Ishikawa (cell line): ENCODE results near the gene MAP3K4.

Experiments
- CEBPB ChIP-seq: IDR thresholded peaks from 2 replicates; pipeline ENCODE4 v1.6.1; 2012
- CREB1 ChIP-seq: IDR thresholded peaks from 2 replicates; pipeline ENCODE4 v1.6.1; 2012; ENCODE audit warnings: low read depth
- EGR1 ChIP-seq: IDR thresholded peaks from 2 replicates; pipeline ENCODE4 v1.6.1; 2012
- EP300 ChIP-seq: IDR thresholded peaks from 2 replicates; pipeline ENCODE4 v1.6.1; 2012; ENCODE audit warnings: borderline replicate concordance
- FOXM1 ChIP-seq: IDR thresholded peaks from 2 replicates; pipeline ENCODE4 v1.6.1; 2012; ENCODE audit warnings: low read depth, borderline replicate concordance
- NFIC ChIP-seq: IDR thresholded peaks from 2 replicates; pipeline ENCODE4 v1.6.1; 2012
- RAD21 ChIP-seq: IDR thresholded peaks from 2 replicates; pipeline ENCODE4 v1.6.1; 2012; ENCODE audit warnings: low read depth
- REST ChIP-seq: IDR thresholded peaks from 2 replicates; pipeline ENCODE4 v1.6.1; 2012; ENCODE audit warnings: low read depth, mild to moderate bottlenecking
- TAF1 ChIP-seq: IDR thresholded peaks from 2 replicates; pipeline ENCODE4 v1.6.1; 2012; ENCODE audit warnings: low read depth, mild to moderate bottlenecking
- TCF12 ChIP-seq: IDR thresholded peaks from 2 replicates; pipeline ENCODE4 v1.6.1; 2012; ENCODE audit warnings: low read depth
- TEAD4 ChIP-seq: IDR thresholded peaks from 2 replicates; pipeline ENCODE4 v1.6.1; 2012
- YY1 ChIP-seq: IDR thresholded peaks from 2 replicates; pipeline ENCODE4 v1.6.1; 2012; ENCODE audit warnings: low read depth
- ZBTB7A ChIP-seq: IDR thresholded peaks from 2 replicates; pipeline ENCODE4 v1.6.1; 2012; ENCODE audit warnings: low read depth
- TF ChIP-seq, protein P1 (sequence below): IDR thresholded peaks from 2 replicates; pipeline ENCODE4 v1.6.1; 2012
- TF ChIP-seq, protein P2 (sequence below): IDR thresholded peaks from 2 replicates; pipeline ENCODE4 v1.6.1; 2012

MAP3K4 gene

GRCh38 chr6:161136655-161137054 is 145.1 kb downstream of the MAP3K4 start:
- TF ChIP-seq REST (no peak), CREB1 (no peak)

GRCh38 chr6:161137320-161137719 is 145.8 kb downstream of the MAP3K4 start:
- no peak for TF ChIP-seq TCF12
- TF ChIP-seq CEBPB: no peak
- TF ChIP-seq ZBTB7A: no peak
- no peak for TF ChIP-seq YY1
- TF ChIP-seq FOXM1: no peak
- TF ChIP-seq TEAD4: no peak
- TF ChIP-seq CREB1: no peak
- TF ChIP-seq, protein P1, sequence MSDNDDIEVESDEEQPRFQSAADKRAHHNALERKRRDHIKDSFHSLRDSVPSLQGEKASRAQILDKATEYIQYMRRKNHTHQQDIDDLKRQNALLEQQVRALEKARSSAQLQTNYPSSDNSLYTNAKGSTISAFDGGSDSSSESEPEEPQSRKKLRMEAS: no peak
- no peak for TF ChIP-seq RAD21
- TF ChIP-seq REST: no peak
- TF ChIP-seq EP300: no peak
- no peak for TF ChIP-seq NFIC
- TF ChIP-seq, protein P2, sequence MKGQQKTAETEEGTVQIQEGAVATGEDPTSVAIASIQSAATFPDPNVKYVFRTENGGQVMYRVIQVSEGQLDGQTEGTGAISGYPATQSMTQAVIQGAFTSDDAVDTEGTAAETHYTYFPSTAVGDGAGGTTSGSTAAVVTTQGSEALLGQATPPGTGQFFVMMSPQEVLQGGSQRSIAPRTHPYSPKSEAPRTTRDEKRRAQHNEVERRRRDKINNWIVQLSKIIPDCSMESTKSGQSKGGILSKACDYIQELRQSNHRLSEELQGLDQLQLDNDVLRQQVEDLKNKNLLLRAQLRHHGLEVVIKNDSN: no peak
- no peak for TF ChIP-seq EGR1
- TF ChIP-seq TAF1: no peak

GRCh38 chr6:161137839-161138542 is 146.4 kb downstream of the MAP3K4 start:
- TF ChIP-seq YY1: no peak
- no peak for TF ChIP-seq FOXM1
- TF ChIP-seq RAD21: no peak
- TF ChIP-seq TCF12: no peak
- TF ChIP-seq REST: no peak
- no peak for TF ChIP-seq ZBTB7A
- TF ChIP-seq CREB1: no peak
- TF ChIP-seq, protein P2: no peak

DNA sequence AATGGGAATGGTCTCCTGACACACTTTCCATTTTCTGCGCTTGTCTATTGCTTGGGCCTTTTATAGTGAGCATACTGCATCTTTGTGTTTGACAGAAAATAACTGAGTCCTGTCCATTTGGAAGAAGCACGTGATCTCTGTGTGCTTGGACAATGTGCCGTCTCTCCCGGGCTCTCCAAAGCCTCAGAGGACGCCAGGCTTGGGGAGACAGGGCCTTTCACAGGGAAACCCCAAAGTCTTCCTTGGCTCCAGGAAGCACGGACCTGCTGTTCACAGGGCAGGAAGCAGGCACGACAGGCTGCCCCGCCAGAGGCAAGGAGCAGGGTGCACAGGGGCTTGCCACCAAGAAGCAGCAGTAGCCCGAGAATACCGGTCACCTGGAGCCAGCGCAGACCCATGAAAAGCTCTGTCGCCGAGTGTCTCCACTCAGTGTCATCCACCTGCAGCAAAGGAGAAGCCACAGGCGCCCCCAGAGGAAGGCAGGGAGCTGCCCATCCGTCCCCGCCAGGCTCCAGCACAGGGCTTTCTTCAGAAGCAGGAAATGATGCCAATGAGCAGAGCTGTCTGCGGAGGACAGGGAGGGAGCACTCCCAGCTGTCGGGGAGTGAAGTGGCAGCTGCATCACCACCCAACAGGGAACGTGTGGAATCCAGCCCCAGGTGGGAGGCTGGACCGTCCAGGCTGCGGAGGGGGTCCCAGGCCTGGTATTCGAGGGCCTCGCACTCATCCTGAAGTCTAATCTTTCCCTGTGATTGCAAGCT is 147.2 kb downstream of the MAP3K4 start:
- TF ChIP-seq TCF12: no peak
- no peak for TF ChIP-seq CREB1

DNA sequence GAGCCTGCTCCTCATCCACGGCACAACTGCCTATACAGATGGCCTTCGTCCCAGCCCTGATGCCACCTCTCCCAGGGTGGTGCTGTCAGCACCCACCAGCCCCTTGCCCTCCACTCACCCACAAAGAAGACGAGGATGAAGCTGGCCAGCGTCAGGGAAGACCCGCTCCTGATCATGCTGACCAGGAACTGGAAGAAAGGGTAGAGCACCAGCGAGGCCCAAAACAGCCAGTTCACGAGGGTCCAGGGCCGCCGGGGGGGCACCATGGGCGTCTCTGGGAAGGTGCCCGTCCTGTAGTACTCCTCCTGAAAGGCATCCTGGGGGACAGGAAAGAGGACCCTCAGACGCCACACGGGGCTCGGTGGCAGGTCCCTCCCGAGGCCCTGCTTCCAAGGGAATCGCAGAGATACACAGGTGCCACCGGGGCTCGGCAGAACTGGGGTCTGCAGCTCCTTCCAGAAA is 147.8 kb downstream of the MAP3K4 start:
- TF ChIP-seq CREB1 (no peak), CEBPB (no peak), ZBTB7A (no peak), EGR1 (no peak), TCF12 (no peak), REST (no peak), TEAD4 (no peak), TAF1 (no peak), YY1 (no peak), EP300 (no peak), FOXM1 (no peak), RAD21 (no peak), NFIC (no peak)
- TF ChIP-seq, protein P2: no peak
- TF ChIP-seq, protein P1: no peak
